ENCODE data around the gene PRPSAP1.

PRPSAP1 gene

GRCh38 chr17:76353599-76354316 lies at the start of gene PRPSAP1:
PRPSAP1 (minus strand) TSS chr17:76353916; CDS start chr17:76353703, 213 bp downstream.
- peak; percentile 74 to 77 for DNase-seq

GRCh38 chr17:76402711-76403110 lies 49.0 kb upstream of the PRPSAP1 start:
- no peak for DNase-seq

- no peak for DNase-seq
Measured at GRCh38 chr17:76399175-76400172, 45.8 kb upstream of the PRPSAP1 start.

- no peak for DNase-seq
Measured at GRCh38 chr17:76398523-76399174, 44.9 kb upstream of the PRPSAP1 start.

- DNase-seq = peak; percentile 79 to 91
Measured at GRCh38 chr17:76397687-76398522, 44.2 kb upstream of the PRPSAP1 start.

- no peak for DNase-seq
Measured at GRCh38 chr17:76397184-76397583, 43.5 kb upstream of the PRPSAP1 start.

- DNase-seq = no peak
Measured at GRCh38 chr17:76395980-76396379, 42.3 kb upstream of the PRPSAP1 start.

- no peak for DNase-seq
Measured at GRCh38 chr17:76394166-76394565, 40.5 kb upstream of the PRPSAP1 start.

- no peak for DNase-seq
Measured at GRCh38 chr17:76391200-76391715, 37.5 kb upstream of the PRPSAP1 start.

GRCh38 chr17:76390003-76390421 lies 36.3 kb upstream of the PRPSAP1 start:
- DNase-seq = no peak

- DNase-seq = no peak
Measured at GRCh38 chr17:76388966-76389888, 35.5 kb upstream of the PRPSAP1 start.

- DNase-seq = no peak
Measured at GRCh38 chr17:76386966-76387765, 33.5 kb upstream of the PRPSAP1 start.

- peak; percentile 82 to 85 for DNase-seq
Measured at GRCh38 chr17:76385892-76386786, 32.4 kb upstream of the PRPSAP1 start.

GRCh38 chr17:76384987-76385891 lies 31.5 kb upstream of the PRPSAP1 start:
- DNase-seq = peak; percentile 51 to 55

- DNase-seq = peak; percentile 59 to 70
Measured at GRCh38 chr17:76384222-76384986, 30.7 kb upstream of the PRPSAP1 start, which contains the start of gene SPHK1. SPHK1 (plus strand) TSS chr17:76384609; CDS start chr17:76385645, 1,036 bp downstream.

- DNase-seq = peak; percentile 46 to 58
Measured at GRCh38 chr17:76383546-76384221, 30.0 kb upstream of the PRPSAP1 start.
